KBM-7 (cell line): Measurements from ENCODE around the gene C5AR1.
"Not testable (repeated sequence)": the region's sequence is repeated elsewhere in the genome, so short reads cannot be mapped to it uniquely, and the experiment has no call there.

ENCODE experiments used
- DNase-seq: peaks from one replicate; pipeline ENCODE4 v3.0.0-alpha.2; 2015
- in situ Hi-C: fragments of 300-500 bp; cut with MboI; formaldehyde crosslinking; loops from 2 replicates; pipeline ENCODE4 v1.14.3; 2020; ENCODE audit warnings: low sequenced_read_pairs, low pct_unique_long_range_greater_than_20kb, mixed read lengths

The C5AR1 gene

GRCh38 chr19:47322058-47322457 lies 12.4 kb downstream of the C5AR1 start:
- peak; percentile 44 for DNase-seq

GRCh38 chr19:47323409-47323808 lies 13.7 kb downstream of the C5AR1 start:
- in situ Hi-C loops, result no loop called here

More at GRCh38 chr19:47322058-47322457, 12.4 kb downstream of the C5AR1 start:
- in situ Hi-C loops, result no loop called here

GRCh38 chr19:47323872-47324271 lies 14.2 kb downstream of the C5AR1 start:
- DNase-seq, result no peak
- in situ Hi-C loops, result no loop called here

More at GRCh38 chr19:47323409-47323808, 13.7 kb downstream of the C5AR1 start:
- no peak for DNase-seq

- peak; percentile 83 for DNase-seq
- in situ Hi-C loops, result no loop called here
Measured at GRCh38 chr19:47324502-47324901, 14.8 kb downstream of the C5AR1 start.

- DNase-seq, result no peak
- in situ Hi-C loops, result no loop called here
Measured at GRCh38 chr19:47330466-47330869, 20.8 kb downstream of the C5AR1 start.

- DNase-seq, result no peak
- in situ Hi-C loops, result no loop called here
Measured at GRCh38 chr19:47331490-47331889, 21.8 kb downstream of the C5AR1 start.

GRCh38 chr19:47331931-47332547 lies 22.4 kb downstream of the C5AR1 start, which contains the start of gene C5AR2:
Gene C5AR2 (plus strand): TSS chr19:47332175. CDS start chr19:47340800, 8,625 bp downstream.
- DNase-seq, result no peak
- in situ Hi-C loops, result no loop called here

- in situ Hi-C loops, result not testable (repeated sequence)
- DNase-seq, result peak; percentile 88
Measured at GRCh38 chr19:47336765-47337718, 27.4 kb downstream of the C5AR1 start.

GRCh38 chr19:47339196-47339880 lies 29.7 kb downstream of the C5AR1 start:
- no peak for DNase-seq
- in situ Hi-C loops, result no loop called here

GRCh38 chr19:47340477-47341208 lies 31.0 kb downstream of the C5AR1 start:
- in situ Hi-C loops, result no loop called here
- DNase-seq, result no peak

GRCh38 chr19:47341734-47342133 lies 32.1 kb downstream of the C5AR1 start:
- in situ Hi-C loops, result no loop called here
- DNase-seq, result no peak

GRCh38 chr19:47343194-47343802 lies 33.6 kb downstream of the C5AR1 start:
- in situ Hi-C loops, result no loop called here
- DNase-seq, result no peak

- in situ Hi-C loops, result no loop called here
- no peak for DNase-seq
Measured at GRCh38 chr19:47344425-47344824, 34.8 kb downstream of the C5AR1 start.

GRCh38 chr19:47346024-47346423 lies 36.4 kb downstream of the C5AR1 start:
- DNase-seq, in situ Hi-C loops: not testable (repeated sequence)

- peak; percentile 99 for DNase-seq
- in situ Hi-C loops, result no loop called here
Measured at GRCh38 chr19:47348819-47349795, 39.4 kb downstream of the C5AR1 start, which contains the start of gene DHX34. Gene DHX34 (plus strand): TSS chr19:47349315. CDS start chr19:47353031, 3,716 bp downstream.

GRCh38 chr19:47350630-47351029 lies 41.0 kb downstream of the C5AR1 start:
- in situ Hi-C loops, result no loop called here
- DNase-seq, result no peak

GRCh38 chr19:47351548-47351947 lies 41.9 kb downstream of the C5AR1 start:
- in situ Hi-C loops, result no loop called here
- DNase-seq, result no peak
